CD4-positive, alpha-beta T cell (primary cell): ENCODE data around the gene ABCC2. TPM values are rescaled to one million over a fixed set of nuclear protein-coding genes. Genes with fewer than 3 reads are reported as not detected.

Source experiments
- ATAC-seq: fragments of 200-7000 bp; cut with Tn5 transposase; one replicate; pipeline ENCODE4 v1.10.0; 2022; ENCODE audit warnings: mild to moderate bottlenecking; ENCODE audit not compliant: poor library complexity
- CTCF ChIA-PET: fragments of 350-600 bp; sonication (Branson Sonifier 250); formaldehyde crosslinking; loops from one replicate; lab custom pipeline; 2021; ENCODE audit warnings: antibody characterized with exemption, inconsistent platforms; lab: Charles Lee
- POLR2A ChIA-PET: fragments of 350-600 bp; sonication (Branson Sonifier 250); formaldehyde crosslinking; loops from one replicate; lab custom pipeline; 2021; ENCODE audit warnings: antibody characterized with exemption, inconsistent platforms; lab: Charles Lee
- DNase-seq, 14 experiments: peaks; one replicate each; pipeline ENCODE4 v3.0.0-alpha.2; 2013 to 2020; ENCODE audit warnings: mixed read lengths in 2 of 14
- H3K27ac ChIP-seq, 2 donors: one replicate each; pipeline versions ENCODE4 v1.5.1 to v1.7.0; 2013; ENCODE audit warnings: low read length in 2 of 2, low read depth in 1 of 2, mild to moderate bottlenecking in 1 of 2
- H3K27me3 ChIP-seq, 2 experiments: 1 replicate in 1 of 2; 2 replicates in 1 of 2; pipeline versions ENCODE4 v1.6.1 to v1.7.0; 2013; ENCODE audit warnings: low read length in 2 of 2, control low read depth in 1 of 2, mild to moderate bottlenecking in 1 of 2, moderate library complexity in 1 of 2; ENCODE audit not compliant: insufficient read depth in 2 of 2, control insufficient read depth in 1 of 2
- H3K36me3 ChIP-seq: one replicate; pipeline ENCODE4 v1.6.1; 2013; ENCODE audit warnings: low read length, control low read depth; ENCODE audit not compliant: insufficient read depth
- H3K4me1 ChIP-seq: one replicate; pipeline ENCODE4 v1.6.1; 2013; ENCODE audit warnings: low read length, control low read depth; ENCODE audit not compliant: insufficient read depth
- H3K4me3 ChIP-seq: one replicate; pipeline ENCODE4 v1.5.1; 2013; ENCODE audit warnings: mild to moderate bottlenecking, low read length, moderate library complexity
- H3K9me3 ChIP-seq, 2 experiments: 1 replicate in 1 of 2; 2 replicates in 1 of 2; pipeline versions ENCODE4 v1.6.1 to v1.7.0; 2013; ENCODE audit warnings: low read length in 2 of 2, mild to moderate bottlenecking in 2 of 2, control low read depth in 1 of 2, moderate library complexity in 1 of 2; ENCODE audit not compliant: control insufficient read depth in 1 of 2, insufficient read depth in 1 of 2
- H3K27ac Mint-ChIP-seq: one replicate; pipeline ENCODE4 v1.8.0; 2020; ENCODE audit warnings: mixed read lengths
- H3K27me3 Mint-ChIP-seq: one replicate; pipeline ENCODE4 v1.8.0; 2021; ENCODE audit warnings: mixed read lengths
- H3K36me3 Mint-ChIP-seq: one replicate; pipeline ENCODE4 v1.8.0; 2021; ENCODE audit warnings: low read depth, mixed read lengths
- H3K4me1 Mint-ChIP-seq: one replicate; pipeline ENCODE4 v1.8.0; 2021; ENCODE audit warnings: low read depth, mixed read lengths
- H3K4me3 Mint-ChIP-seq: one replicate; pipeline ENCODE4 v1.8.0; 2020; ENCODE audit warnings: mild to moderate bottlenecking, mixed read lengths
- H3K9me3 Mint-ChIP-seq: one replicate; pipeline ENCODE4 v1.8.0; 2020; ENCODE audit warnings: mixed read lengths
- CTCF ChIP-seq: fragments of 200-600 bp; IDR thresholded peaks from one replicate; pipeline ENCODE4 v1.8.0; 2022; ENCODE audit warnings: antibody characterized with exemption, mild to moderate bottlenecking
- intact Hi-C, 2 experiments: fragments of 100-400 bp; cut with DNase I in 1 of 2; cut with micrococcal nuclease in 1 of 2; formaldehyde crosslinking; loops; one replicate each; pipeline versions ENCODE4 v1.15.1 to v1.9.0; 2023 to 2025; cut with DNase I, micrococcal nuclease
- total RNA-seq, 174 experiments: library from RNA in 2 of 174; stranded (reverse) in 2 of 174; gene quantifications; one replicate each; pipeline ENCODE4 v1.2.3 and lab custom pipeline; 2021 to 2026

The ABCC2 gene
- total RNA-seq, 2 experiments from 2014 or later = 3.0 to 3.4 TPM

DNA sequence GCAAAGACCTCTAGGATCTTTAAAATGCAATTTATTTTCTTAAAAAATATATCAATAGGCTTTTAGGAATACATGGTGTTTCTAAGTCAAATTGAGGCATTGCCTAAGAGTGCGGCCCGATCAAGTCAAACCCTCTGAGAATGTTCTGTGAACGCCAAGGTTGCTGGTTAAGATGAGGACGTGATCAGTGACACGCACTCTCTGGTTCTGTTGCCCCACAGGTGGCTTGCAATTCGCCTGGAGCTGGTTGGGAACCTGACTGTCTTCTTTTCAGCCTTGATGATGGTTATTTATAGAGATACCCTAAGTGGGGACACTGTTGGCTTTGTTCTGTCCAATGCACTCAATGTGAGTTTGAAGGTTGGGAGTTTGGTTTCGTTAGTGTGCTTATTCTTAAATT is 59.3 kb downstream of the ABCC2 start:
- Histone ChIP-seq H3K9me3 (no peaks in the 10 kb centered on the region), H3K4me1 (peaks cover 6% of the 10 kb centered on the region), H3K27ac (no peak overlapping the region), H3K36me3 (no peaks in the 10 kb centered on the region), H3K27me3 (peaks cover 0 to 8% of the 10 kb centered on the region in 2 experiments), H3K4me3 (no peak overlapping the region)
- H3K4me1 Mint-ChIP-seq = peaks cover 5% of the 10 kb centered on the region
- POLR2A ChIA-PET = no interaction called here
- H3K9me3 Mint-ChIP-seq = no peaks in the 10 kb centered on the region
- H3K27me3 Mint-ChIP-seq = no peaks in the 10 kb centered on the region
- DNase-seq (no peak), ATAC-seq (no peak)
- no peak for TF ChIP-seq CTCF
- no peaks in the 10 kb centered on the region for H3K36me3 Mint-ChIP-seq
- intact Hi-C loops = loop anchor here in 1 of 2 experiments (10.0 kb wide), 2 partner anchors 393 to 663 kb away; no protein-coding TSS in a partner anchor
- H3K27ac Mint-ChIP-seq = no peak overlapping the region
- H3K4me3 Mint-ChIP-seq = no peak overlapping the region
- CTCF ChIA-PET = no interaction called here

- TF ChIP-seq CTCF = no peak
- Histone ChIP-seq H3K9me3 (no peaks in the 10 kb centered on the region), H3K4me1 (peaks cover 6% of the 10 kb centered on the region), H3K27ac (no peak overlapping the region), H3K36me3 (no peaks in the 10 kb centered on the region), H3K4me3 (no peak overlapping the region), H3K27me3 (peaks cover 0 to 8% of the 10 kb centered on the region in 2 experiments)
- Mint-ChIP-seq H3K27ac (no peak overlapping the region), H3K4me3 (no peak overlapping the region), H3K4me1 (peaks cover 5% of the 10 kb centered on the region), H3K27me3 (no peaks in the 10 kb centered on the region), H3K36me3 (no peaks in the 10 kb centered on the region), H3K9me3 (no peaks in the 10 kb centered on the region)
- ChIA-PET POLR2A (no interaction called here), CTCF (no interaction called here)
- no peak for ATAC-seq
- intact Hi-C loops = loop anchor here in 1 of 2 experiments (10.0 kb wide), 2 partner anchors 391 to 661 kb away; no protein-coding TSS in a partner anchor
- no peak for DNase-seq
Measured at GRCh38 chr10:99843310-99843709, 60.9 kb downstream of the ABCC2 start.

DNA sequence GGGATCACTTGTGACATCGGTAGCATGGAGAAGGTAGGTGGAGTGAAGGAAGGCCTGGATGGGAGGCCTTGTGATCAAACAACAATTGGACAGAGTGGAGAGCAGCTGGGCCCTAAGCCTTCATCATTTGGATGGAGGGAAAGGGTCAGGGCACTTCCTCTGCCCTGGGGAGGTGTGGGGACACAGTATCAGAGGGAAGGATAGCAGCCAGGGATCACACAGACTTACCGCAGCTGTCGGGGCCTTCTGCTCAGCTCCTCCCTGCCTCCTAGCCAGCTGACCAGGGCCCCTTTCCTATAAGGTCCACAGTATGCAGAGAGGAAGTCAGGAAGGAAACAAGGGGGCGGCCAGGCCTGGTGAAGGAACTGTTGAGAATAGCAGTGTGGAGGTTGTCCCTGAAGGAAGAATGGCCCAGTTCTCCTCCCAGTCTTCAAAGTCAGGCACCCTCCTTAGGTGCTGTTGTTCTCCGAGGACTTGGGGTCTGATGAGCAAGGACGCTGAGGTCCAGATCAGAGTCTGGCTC is 62.1 kb downstream of the ABCC2 start:
- intact Hi-C loops = loop anchor here in 1 of 2 experiments (10.0 kb wide), 2 partner anchors 390 to 660 kb away; no protein-coding TSS in a partner anchor
- Histone ChIP-seq H3K36me3 (no peaks in the 10 kb centered on the region), H3K4me3 (no peak overlapping the region), H3K27me3 (peaks cover 0 to 8% of the 10 kb centered on the region in 2 experiments), H3K27ac (no peak overlapping the region), H3K4me1 (peaks cover 6% of the 10 kb centered on the region), H3K9me3 (no peaks in the 10 kb centered on the region)
- ATAC-seq (no peak), DNase-seq (no peak)
- Mint-ChIP-seq H3K36me3 (no peaks in the 10 kb centered on the region), H3K27me3 (no peaks in the 10 kb centered on the region), H3K4me1 (peaks cover 5% of the 10 kb centered on the region), H3K4me3 (no peak overlapping the region), H3K27ac (no peak overlapping the region), H3K9me3 (no peaks in the 10 kb centered on the region)
- POLR2A ChIA-PET = interaction anchor here (2.9 kb wide), 1 partner anchor 165 kb away, joined by 10 read pairs; the partner anchor contains the start of gene DNMBP
- CTCF ChIA-PET = interaction anchor here (5.0 kb wide), 1 partner anchor 201 kb away, joined by 41 read pairs; no protein-coding TSS in a partner anchor
- TF ChIP-seq CTCF = no peak
